Astrocyte of the cerebellum (primary cell): ENCODE results near the gene AMMECR1.
A peak's percentile ranks its signal among the peaks of the same experiment; 100 is the strongest.
"Not testable (repeated sequence)": the region's sequence is repeated elsewhere in the genome, so short reads cannot be mapped to it uniquely, and the experiment has no call there.

ENCODE experiments used
- DNase-seq: peaks from one replicate; pipeline ENCODE4 v3.0.0-alpha.2; 2011; ENCODE audit warnings: low read depth
- H3K4me3 ChIP-seq: 2 replicates; pipeline ENCODE4 v1.5.1; 2011; ENCODE audit warnings: mild to moderate bottlenecking, low read depth, low read length, moderate library complexity
- CTCF ChIP-seq: IDR thresholded peaks from 2 replicates; pipeline ENCODE4 v1.5.1; 2012; ENCODE audit warnings: low read length, low read depth, moderate library complexity, mild to moderate bottlenecking; ENCODE audit errors: missing control alignments
- in situ Hi-C: cut with HindIII; loops from 2 replicates; pipeline ENCODE4 v1.10.0; 2017; ENCODE audit warnings: low sequenced_read_pairs

The AMMECR1 gene

GRCh38 chrX:110161361-110161686, 156.6 kb downstream of the AMMECR1 start:
- no peak overlapping the region for H3K4me3 ChIP-seq
- in situ Hi-C loops, result no loop called here
- no peak for TF ChIP-seq CTCF
- DNase-seq, result no peak

GRCh38 chrX:110159865-110160264, 158.0 kb downstream of the AMMECR1 start:
- no peak overlapping the region for H3K4me3 ChIP-seq
- TF ChIP-seq CTCF, result no peak
- no peak for DNase-seq
- in situ Hi-C loops, result no loop called here

GRCh38 chrX:110159235-110159634, 158.7 kb downstream of the AMMECR1 start:
- in situ Hi-C loops, result no loop called here
- TF ChIP-seq CTCF, result no peak
- H3K4me3 ChIP-seq, result no peak overlapping the region
- no peak for DNase-seq

GRCh38 chrX:110157444-110157843, 160.4 kb downstream of the AMMECR1 start:
- no peak overlapping the region for H3K4me3 ChIP-seq
- no peak for TF ChIP-seq CTCF
- in situ Hi-C loops, result no loop called here
- no peak for DNase-seq

GRCh38 chrX:110156167-110156754, 161.6 kb downstream of the AMMECR1 start:
- peak; percentile 36 for TF ChIP-seq CTCF
- DNase-seq, result no peak
- no peak overlapping the region for H3K4me3 ChIP-seq
- in situ Hi-C loops, result no loop called here

GRCh38 chrX:110155759-110156158, 162.1 kb downstream of the AMMECR1 start:
- in situ Hi-C loops, result no loop called here
- no peak overlapping the region for H3K4me3 ChIP-seq
- no peak for DNase-seq
- TF ChIP-seq CTCF, result no peak

GRCh38 chrX:110154328-110154727, 163.6 kb downstream of the AMMECR1 start:
- H3K4me3 ChIP-seq, DNase-seq, in situ Hi-C loops: not testable (repeated sequence)
